Esophagus squamous epithelium (tissue), 4 donors: Measurements from ENCODE around the gene CDKAL1.

Experiments used
- CTCF ChIP-seq, 6 experiments: fragments of 450-650 bp in 4 of 6; fragments of 200-600 bp in 2 of 6; sonication (generic) in 2 of 6; IDR thresholded peaks; one replicate each; pipeline ENCODE4 v1.5.1; 2016 to 2019; ENCODE audit warnings: antibody characterized with exemption in 6 of 6, mild to moderate bottlenecking in 4 of 6, moderate library complexity in 4 of 6
- POLR2A ChIP-seq, 4 donors: fragments of 450-650 bp; IDR thresholded peaks; one replicate each; pipeline ENCODE4 v1.6.1; 2017; ENCODE audit warnings: antibody characterized with exemption in 4 of 4, mild to moderate bottlenecking in 4 of 4, moderate library complexity in 3 of 4

- no peak for TF ChIP-seq CTCF (IDR thresholded peaks at IDR 0.05)
- TF ChIP-seq POLR2A (IDR thresholded peaks at IDR 0.05) = no peak
Measured at GRCh38 chr6:21078497-21078896, 544.2 kb downstream of the CDKAL1 start.
